Loucy (cell line): ENCODE data around the gene KANSL1L.

Source experiments
- H2AFZ ChIP-seq: fragments of 200-600 bp; sonication (generic); 2 replicates; pipeline ENCODE4 v1.6.0; 2016; ENCODE audit warnings: antibody characterized with exemption, mild to moderate bottlenecking, low read length, moderate library complexity
- H3F3A ChIP-seq: fragments of 200-600 bp; 2 replicates; pipeline ENCODE4 v1.6.0; 2016; ENCODE audit warnings: antibody characterized with exemption, low read depth, mild to moderate bottlenecking
- H3K27me3 ChIP-seq: fragments of 200-600 bp; sonication (generic); 2 replicates; pipeline ENCODE4 v1.6.1; 2014; ENCODE audit warnings: low read length, mild to moderate bottlenecking; ENCODE audit not compliant: insufficient read depth, poor library complexity, severe bottlenecking
- H3K36me3 ChIP-seq: fragments of 200-600 bp; sonication (generic); 2 replicates; pipeline ENCODE4 v1.6.1; 2016; ENCODE audit warnings: low read length; ENCODE audit not compliant: insufficient read depth
- H3K4me1 ChIP-seq: fragments of 200-600 bp; sonication (generic); 2 replicates; pipeline ENCODE4 v1.5.1; 2014; ENCODE audit warnings: low read length, mild to moderate bottlenecking; ENCODE audit not compliant: insufficient read depth, poor library complexity, severe bottlenecking
- H3K4me2 ChIP-seq: fragments of 200-600 bp; sonication (generic); 2 replicates; pipeline ENCODE4 v1.6.0; 2014; ENCODE audit warnings: antibody characterized with exemption, low read length, low read depth, mild to moderate bottlenecking; ENCODE audit not compliant: poor library complexity, severe bottlenecking
- H3K4me3 ChIP-seq: fragments of 200-600 bp; sonication (generic); 2 replicates; pipeline ENCODE4 v1.5.1; 2014; ENCODE audit warnings: low read length, mild to moderate bottlenecking, mixed read lengths; ENCODE audit not compliant: poor library complexity, severe bottlenecking
- H3K79me2 ChIP-seq: fragments of 200-600 bp; sonication (generic); 2 replicates; pipeline ENCODE4 v1.6.1; 2014; ENCODE audit warnings: low read length; ENCODE audit not compliant: insufficient read depth
- H3K9ac ChIP-seq: fragments of 200-600 bp; sonication (generic); 2 replicates; pipeline ENCODE4 v1.6.0; 2014; ENCODE audit warnings: mild to moderate bottlenecking, low read depth, low read length, moderate library complexity; ENCODE audit not compliant: poor library complexity, severe bottlenecking
- H3K9me2 ChIP-seq: fragments of 200-600 bp; sonication (generic); replicated peaks from 2 replicates; pipeline ENCODE4 v1.6.1; 2016; ENCODE audit warnings: low read depth, low read length, mixed read lengths
- H3K9me3 ChIP-seq: fragments of 200-600 bp; sonication (generic); 2 replicates; pipeline ENCODE4 v1.6.1; 2014; ENCODE audit warnings: mild to moderate bottlenecking, antibody characterized with exemption, low read length, low read depth; ENCODE audit not compliant: insufficient read depth
- H4K20me1 ChIP-seq: fragments of 200-600 bp; sonication (generic); 2 replicates; pipeline ENCODE4 v1.6.0; 2014; ENCODE audit warnings: antibody characterized with exemption, low read length, mild to moderate bottlenecking; ENCODE audit not compliant: insufficient read depth, poor library complexity, severe bottlenecking
- EZH2phosphoT487 ChIP-seq: fragments of 200-600 bp; IDR thresholded peaks from 2 replicates; pipeline ENCODE4 v1.6.1; 2018; ENCODE audit warnings: antibody characterized with exemption, mild to moderate bottlenecking, moderate library complexity, borderline replicate concordance
- TF ChIP-seq, protein P1 (sequence below): fragments of 200-600 bp; sonication (generic); conservative IDR thresholded peaks from 2 replicates; pipeline ENCODE4 v1.5.1; 2014; ENCODE audit warnings: mild to moderate bottlenecking, antibody characterized with exemption, low read length

The KANSL1L gene

DNA sequence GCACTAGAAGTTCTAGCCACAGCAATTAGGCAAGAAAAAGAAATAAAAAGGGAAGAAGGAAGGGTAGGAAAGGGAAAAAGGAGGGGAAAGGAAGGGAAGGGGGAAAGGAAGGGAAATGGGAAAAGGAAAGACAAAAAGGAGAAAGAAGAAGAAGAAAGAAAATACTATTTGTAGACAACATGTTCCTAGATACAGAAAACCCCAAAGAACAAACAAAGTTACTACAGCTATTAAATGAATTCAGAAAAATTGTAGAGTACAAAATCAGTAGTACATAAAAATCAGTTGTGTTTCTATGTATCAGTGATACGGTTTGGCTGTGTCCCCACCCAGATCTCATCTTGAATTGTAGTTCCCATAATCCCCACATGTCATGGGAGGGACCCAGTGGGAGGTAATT, 116.5 kb downstream of the KANSL1L start:
- TF ChIP-seq EZH2phosphoT487 = no peak
- TF ChIP-seq, protein P1, sequence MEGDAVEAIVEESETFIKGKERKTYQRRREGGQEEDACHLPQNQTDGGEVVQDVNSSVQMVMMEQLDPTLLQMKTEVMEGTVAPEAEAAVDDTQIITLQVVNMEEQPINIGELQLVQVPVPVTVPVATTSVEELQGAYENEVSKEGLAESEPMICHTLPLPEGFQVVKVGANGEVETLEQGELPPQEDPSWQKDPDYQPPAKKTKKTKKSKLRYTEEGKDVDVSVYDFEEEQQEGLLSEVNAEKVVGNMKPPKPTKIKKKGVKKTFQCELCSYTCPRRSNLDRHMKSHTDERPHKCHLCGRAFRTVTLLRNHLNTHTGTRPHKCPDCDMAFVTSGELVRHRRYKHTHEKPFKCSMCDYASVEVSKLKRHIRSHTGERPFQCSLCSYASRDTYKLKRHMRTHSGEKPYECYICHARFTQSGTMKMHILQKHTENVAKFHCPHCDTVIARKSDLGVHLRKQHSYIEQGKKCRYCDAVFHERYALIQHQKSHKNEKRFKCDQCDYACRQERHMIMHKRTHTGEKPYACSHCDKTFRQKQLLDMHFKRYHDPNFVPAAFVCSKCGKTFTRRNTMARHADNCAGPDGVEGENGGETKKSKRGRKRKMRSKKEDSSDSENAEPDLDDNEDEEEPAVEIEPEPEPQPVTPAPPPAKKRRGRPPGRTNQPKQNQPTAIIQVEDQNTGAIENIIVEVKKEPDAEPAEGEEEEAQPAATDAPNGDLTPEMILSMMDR = no peak
- H3K9me3 ChIP-seq = no peaks in the 10 kb centered on the region
- H3F3A ChIP-seq = no peaks in the 10 kb centered on the region
- no peaks in the 10 kb centered on the region for H3K4me1 ChIP-seq
- no peaks in the 10 kb centered on the region for H3K27me3 ChIP-seq
- H3K36me3 ChIP-seq = no peaks in the 10 kb centered on the region
- H2AFZ ChIP-seq = no peak overlapping the region
- H3K4me3 ChIP-seq = no peak overlapping the region
- no peaks in the 10 kb centered on the region for H3K79me2 ChIP-seq
- H4K20me1 ChIP-seq = no peaks in the 10 kb centered on the region
- H3K4me2 ChIP-seq = no peak overlapping the region
- no peak overlapping the region for H3K9ac ChIP-seq
- no peaks in the 10 kb centered on the region for H3K9me2 ChIP-seq

DNA sequence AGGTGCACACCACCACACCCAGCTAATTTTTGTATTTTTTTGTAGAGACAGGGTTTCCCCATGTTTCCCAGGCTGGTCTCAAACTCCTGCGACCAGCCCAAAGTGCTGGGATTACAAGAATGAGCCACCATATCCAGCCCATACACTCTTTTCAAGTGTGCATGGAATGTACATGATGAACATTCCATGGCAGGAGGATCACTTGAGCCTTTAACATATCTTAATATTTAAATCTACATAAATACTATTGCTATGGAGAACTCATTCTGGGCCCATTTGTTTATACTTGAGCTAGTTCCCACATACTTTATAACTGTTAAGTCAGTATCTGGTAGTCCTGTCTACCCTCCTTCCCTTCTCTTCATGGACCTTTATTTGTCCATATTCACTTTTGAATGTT, 120.3 kb downstream of the KANSL1L start:
- H3K79me2 ChIP-seq = no peaks in the 10 kb centered on the region
- TF ChIP-seq EZH2phosphoT487 = no peak
- TF ChIP-seq, protein P1 = no peak
- H3K4me3 ChIP-seq = no peak overlapping the region
- H3K4me1 ChIP-seq = no peaks in the 10 kb centered on the region
- H3K9me2 ChIP-seq = no peaks in the 10 kb centered on the region
- no peak overlapping the region for H2AFZ ChIP-seq
- H3K9me3 ChIP-seq = no peaks in the 10 kb centered on the region
- H3F3A ChIP-seq = no peaks in the 10 kb centered on the region
- no peaks in the 10 kb centered on the region for H4K20me1 ChIP-seq
- H3K4me2 ChIP-seq = no peak overlapping the region
- no peaks in the 10 kb centered on the region for H3K27me3 ChIP-seq
- H3K36me3 ChIP-seq = no peaks in the 10 kb centered on the region
- no peak overlapping the region for H3K9ac ChIP-seq

DNA sequence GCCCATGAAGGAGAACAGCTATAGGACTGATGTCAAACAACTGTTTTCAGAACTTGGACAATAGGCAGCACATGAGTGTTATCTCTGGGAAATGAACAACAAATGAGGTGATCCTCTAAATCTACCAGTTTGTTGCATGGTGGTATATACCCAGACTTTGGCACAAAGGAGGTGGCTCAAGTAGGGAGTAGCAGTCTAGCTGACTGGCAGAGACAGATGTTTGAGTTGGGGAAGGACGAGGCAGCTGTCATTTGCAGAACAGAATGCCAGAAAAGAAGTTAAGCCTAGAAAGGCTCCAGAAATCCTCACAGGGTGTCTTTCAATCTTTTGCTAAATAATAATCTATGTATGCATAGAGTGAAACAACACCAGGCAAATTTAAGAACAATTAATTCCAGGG, 121.4 kb downstream of the KANSL1L start:
- Histone ChIP-seq H4K20me1 (no peaks in the 10 kb centered on the region), H3K9me3 (no peaks in the 10 kb centered on the region), H3K79me2 (no peaks in the 10 kb centered on the region), H3K4me1 (no peaks in the 10 kb centered on the region), H3K4me2 (no peak overlapping the region), H3K36me3 (no peaks in the 10 kb centered on the region), H3K4me3 (no peak overlapping the region), H3K9me2 (no peaks in the 10 kb centered on the region), H2AFZ (no peak overlapping the region), H3F3A (no peaks in the 10 kb centered on the region), H3K9ac (no peak overlapping the region), H3K27me3 (no peaks in the 10 kb centered on the region)
- TF ChIP-seq, protein P1 = no peak
- TF ChIP-seq EZH2phosphoT487 = no peak
